K562 (cell line): ENCODE data around the gene PTCH1. TPM values are rescaled to one million over a fixed set of nuclear protein-coding genes. Genes with fewer than 3 reads are reported as not detected.
A peak's percentile ranks its signal among the peaks of the same experiment; 100 is the strongest.

Experiments used
- ATAC-seq: fragments of 200-7000 bp; cut with Tn5 transposase; 3 replicates; pipeline ENCODE4 v1.9.1; 2020; ENCODE audit warnings: moderate library complexity
- BruUV-seq: library from RNA; stranded (reverse); fragments of 400-500 nt; replicated peaks from 2 replicates; lab custom pipeline; 2021; lab: Mats Ljungman, UMichigan
- CTCF ChIA-PET: fragments of 300-600 bp; formaldehyde crosslinking; extraction: SDS; loops from one replicate; lab custom pipeline; 2021; ENCODE audit warnings: low intra/inter-chr PET ratio; lab: Yijun Ruan, JAX
- POLR2A ChIA-PET: fragments of 300-600, 350-650 bp; sonication (Branson Sonifier 250); formaldehyde crosslinking; extraction: SDS; loops from one replicate; lab custom pipeline; 2021; ENCODE audit warnings: antibody characterized with exemption, inconsistent platforms; lab: Yijun Ruan, JAX
- DNase-seq, 4 experiments: peaks; one replicate each; pipeline versions ENCODE4 v3.0.0 to v3.0.0-alpha.2; 2011 to 2018; ENCODE audit warnings: low spot score in 3 of 4, mixed read lengths in 3 of 4; ENCODE audit errors: extremely low read depth in 1 of 4
- FAIRE-seq: peaks from 2 replicates; lab custom pipeline; 2011; peaks lifted over from hg19 to GRCh38; lab: Jason Lieb, UNC
- H2AFZ ChIP-seq: 2 replicates; pipeline ENCODE4 v1.6.0; 2011; ENCODE audit warnings: low read depth, low read length, control low read depth, inconsistent platforms
- H3K27ac ChIP-seq: fragments of 200-600 bp; 3 replicates; pipeline ENCODE4 v1.8.0; 2011; ENCODE audit warnings: low read depth, mild to moderate bottlenecking, control low read depth, inconsistent platforms, low read length, moderate library complexity, mixed read lengths; ENCODE audit errors: extremely low read depth
- H3K27me3 ChIP-seq, 2 experiments: fragments of 300-600 bp in 1 of 2; 2 replicates in 1 of 2; 3 replicates in 1 of 2; pipeline versions ENCODE4 v1.6.0 to v1.8.0; 2011; ENCODE audit warnings: inconsistent platforms in 2 of 2, low read length in 2 of 2, mild to moderate bottlenecking in 1 of 2, mixed read lengths in 1 of 2, moderate library complexity in 1 of 2; ENCODE audit not compliant: control insufficient read depth in 2 of 2, insufficient read depth in 2 of 2
- H3K36me3 ChIP-seq: fragments of 300-600 bp; 3 replicates; pipeline ENCODE4 v1.8.0; 2011; ENCODE audit warnings: mild to moderate bottlenecking, low read length, inconsistent platforms; ENCODE audit not compliant: control insufficient read depth, insufficient read depth
- H3K4me1 ChIP-seq, 2 experiments: fragments of 200-600 bp in 1 of 2; replicated peaks in 1 of 2; 2 replicates in 1 of 2; 3 replicates in 1 of 2; pipeline versions ENCODE4 v1.5.1 to v1.8.0; 2011; ENCODE audit warnings: inconsistent platforms in 2 of 2, low read length in 2 of 2, mild to moderate bottlenecking in 1 of 2, mixed read lengths in 1 of 2, moderate library complexity in 1 of 2; ENCODE audit not compliant: control insufficient read depth in 2 of 2, insufficient read depth in 2 of 2
- H3K4me2 ChIP-seq: 2 replicates; pipeline ENCODE4 v1.6.1; 2011; ENCODE audit warnings: low read length, control low read depth, inconsistent platforms, mixed read lengths; ENCODE audit not compliant: insufficient read depth
- H3K4me3 ChIP-seq: fragments of 200-600 bp; sonication (generic), shearing (Covaris generic); 2 replicates; pipeline ENCODE4 v1.5.1; 2016; ENCODE audit warnings: control low read depth, inconsistent platforms
- H3K79me2 ChIP-seq: fragments of 200-600 bp; 3 replicates; pipeline ENCODE4 v1.8.0; 2011; ENCODE audit warnings: low read length, inconsistent platforms; ENCODE audit not compliant: control insufficient read depth, insufficient read depth
- H3K9ac ChIP-seq, 2 experiments: 2 replicates each; pipeline versions ENCODE4 v1.6.0 to v1.6.1; 2011; ENCODE audit warnings: low read depth in 2 of 2, low read length in 2 of 2, control low read depth in 1 of 2, inconsistent platforms in 1 of 2, mild to moderate bottlenecking in 1 of 2, mixed read lengths in 1 of 2; ENCODE audit not compliant: insufficient read depth in 1 of 2
- H3K9me1 ChIP-seq: one replicate; pipeline ENCODE4 v1.6.0; 2011; ENCODE audit warnings: inconsistent platforms, mild to moderate bottlenecking, low read length, moderate library complexity; ENCODE audit not compliant: control insufficient read depth, insufficient read depth
- H3K9me3 ChIP-seq: replicated peaks from 2 replicates; pipeline ENCODE4 v1.5.1; 2011; ENCODE audit warnings: low read depth, low read length, inconsistent platforms; ENCODE audit not compliant: control insufficient read depth, insufficient read depth
- H4K20me1 ChIP-seq: replicated peaks from 2 replicates; pipeline ENCODE4 v1.6.1; 2011; ENCODE audit warnings: low read length, inconsistent platforms, mixed read lengths; ENCODE audit not compliant: control insufficient read depth, insufficient read depth
- CSDE1 ChIP-seq, 2 experiments: fragments of 450-650 bp; IDR thresholded peaks; 2 replicates each; pipeline ENCODE4 v1.6.1; 2016; ENCODE audit warnings: mild to moderate bottlenecking in 1 of 2
- EP300 ChIP-seq: IDR thresholded peaks from 2 replicates; pipeline ENCODE4 v1.6.1; 2012; ENCODE audit warnings: low read length, improper control_type of control experiment
- ESRRA ChIP-seq: fragments of 450-650 bp; IDR thresholded peaks from 2 replicates; pipeline ENCODE4 v1.6.1; 2014; ENCODE audit warnings: low read depth, mild to moderate bottlenecking, moderate library complexity, borderline replicate concordance
- EWSR1 ChIP-seq: fragments of 450-650 bp; IDR thresholded peaks from 2 replicates; pipeline ENCODE4 v1.6.1; 2018; ENCODE audit warnings: borderline replicate concordance, mild to moderate bottlenecking, low read depth, moderate library complexity; ENCODE audit not compliant: partially characterized antibody
- FIP1L1 ChIP-seq: fragments of 200-400 bp; formaldehyde crosslinking; IDR thresholded peaks from 2 replicates; pipeline ENCODE4 v1.6.1; 2018; ENCODE audit warnings: mild to moderate bottlenecking, low read depth, low read length; ENCODE audit not compliant: poor library complexity, severe bottlenecking
- NFRKB ChIP-seq: fragments of 450-650 bp; IDR thresholded peaks from 2 replicates; pipeline ENCODE4 v1.6.1; 2016; ENCODE audit warnings: low read depth
- RAD51 ChIP-seq: fragments of 450-650 bp; IDR thresholded peaks from 2 replicates; pipeline ENCODE4 v1.7.1; 2016; ENCODE audit warnings: low read depth, mild to moderate bottlenecking, borderline replicate concordance
- SPI1 ChIP-seq: IDR thresholded peaks from 2 replicates; pipeline ENCODE4 v1.6.1; 2011; ENCODE audit warnings: low read depth, low read length, control low read depth, borderline replicate concordance
- U2AF2 ChIP-seq: fragments of 200-400 bp; formaldehyde crosslinking; optimal IDR thresholded peaks from 2 replicates; pipeline ENCODE3; 2017; ENCODE audit warnings: low read depth, mild to moderate bottlenecking, low read length
- ZNF699 ChIP-seq: fragments of 250-450 bp; sonication (Bioruptor Pico); IDR thresholded peaks from 2 replicates; pipeline ENCODE4 v1.8.0; 2021; ENCODE audit warnings: mild to moderate bottlenecking, moderate library complexity; ENCODE audit not compliant: insufficient replicate concordance
- WGBS: fragments of 100-300 bp; shearing (Covaris generic); methylation state at CpG from one replicate; pipeline ENCODE4 v1.1.6; 2016; ENCODE audit warnings: low coverage, mixed read lengths; ENCODE audit not compliant: insufficient coverage; ENCODE audit errors: missing lambda C conversion rate; 5-methylcytosine and 5-hydroxymethylcytosine counted together
- in situ Hi-C: fragments of 300-500 bp; cut with MboI; formaldehyde crosslinking; loops from 4 replicates; pipeline ENCODE4 v1.15.0; 2018; ENCODE audit warnings: inconsistent platforms, mixed read lengths
- intact Hi-C: fragments of 100-400 bp; cut with micrococcal nuclease; formaldehyde crosslinking; loops from 2 replicates; pipeline ENCODE4 v1.14.2; 2022
- polyA plus RNA-seq, 8 experiments: library from polyadenylated mRNA; depleted of rRNA in 4 of 8; stranded (reverse) in 5 of 8; unstranded in 3 of 8; fragments of >200 nt; fragmentation: Nextera tagmentation in 2 of 8; fragmentation: Illumina TruSeq in 1 of 8; extraction: Ambion mirVana in 2 of 8; extraction: Trizol in 1 of 8; gene quantifications; 2 replicates each; pipeline versions ENCODE4 v1.2.1 to v1.2.3, GENCODE V29; 2011 to 2014; ENCODE audit warnings: inconsistent platforms in 1 of 8, missing spikeins in 1 of 8
- total RNA-seq, 7 experiments: library from RNA; depleted of rRNA in 6 of 7; stranded (reverse); fragments of >200 nt in 6 of 7; fragmentation: Illumina TruSeq in 2 of 7; extraction: Trizol in 2 of 7; gene quantifications; 2 replicates each; pipeline versions ENCODE4 v1.2.1 to v1.2.3, GENCODE V29; 2011 to 2021; ENCODE audit warnings: low replicate concordance in 1 of 7
- TF ChIP-seq, protein P1 (sequence below): sonication (generic); formaldehyde crosslinking; IDR thresholded peaks from 2 replicates; pipeline ENCODE4 v1.8.0; 2022; ENCODE audit warnings: mild to moderate bottlenecking, low read depth, missing genetic modification reagents

Gene PTCH1
- total and polyA plus RNA-seq, 9 of the 15 experiments (the other 6 are each of a cell fraction or from before 2014, with no cell fraction given): 0.70 to 9.9 (median 3.8) TPM

DNA sequence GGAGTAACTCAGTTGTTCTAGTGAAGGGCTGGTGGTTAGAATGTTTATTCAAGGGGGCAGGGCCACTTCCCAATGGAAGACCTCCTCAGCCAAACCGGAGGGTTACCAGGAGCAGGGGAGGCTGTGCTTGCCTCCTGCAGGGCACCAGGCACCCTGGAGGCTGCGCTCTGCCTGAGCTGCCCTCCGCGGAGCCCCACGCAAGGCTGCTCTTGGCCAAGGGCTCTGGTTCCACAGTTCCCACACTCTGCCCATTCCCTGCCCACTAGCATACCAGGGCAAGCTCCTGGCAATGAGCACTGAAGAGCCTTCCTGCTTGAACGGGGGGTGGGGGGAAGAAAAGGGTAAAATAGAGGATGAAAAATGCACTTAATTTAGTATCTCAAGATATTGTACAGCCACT lies 35.5 kb upstream of the PTCH1 start (continued):
- TF ChIP-seq FIP1L1 (no peak), EWSR1 (no peak), CSDE1 (IDR thresholded peaks at IDR 0.05) (no peak), RAD51 (no peak), U2AF2 (no peak), EP300 (no peak), ZNF699 (CRISPR knock-in tag) (no peak), ESRRA (no peak)
- TF ChIP-seq, protein P1, sequence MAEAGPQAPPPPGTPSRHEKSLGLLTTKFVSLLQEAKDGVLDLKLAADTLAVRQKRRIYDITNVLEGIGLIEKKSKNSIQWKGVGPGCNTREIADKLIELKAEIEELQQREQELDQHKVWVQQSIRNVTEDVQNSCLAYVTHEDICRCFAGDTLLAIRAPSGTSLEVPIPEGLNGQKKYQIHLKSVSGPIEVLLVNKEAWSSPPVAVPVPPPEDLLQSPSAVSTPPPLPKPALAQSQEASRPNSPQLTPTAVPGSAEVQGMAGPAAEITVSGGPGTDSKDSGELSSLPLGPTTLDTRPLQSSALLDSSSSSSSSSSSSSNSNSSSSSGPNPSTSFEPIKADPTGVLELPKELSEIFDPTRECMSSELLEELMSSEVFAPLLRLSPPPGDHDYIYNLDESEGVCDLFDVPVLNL: no peak

DNA sequence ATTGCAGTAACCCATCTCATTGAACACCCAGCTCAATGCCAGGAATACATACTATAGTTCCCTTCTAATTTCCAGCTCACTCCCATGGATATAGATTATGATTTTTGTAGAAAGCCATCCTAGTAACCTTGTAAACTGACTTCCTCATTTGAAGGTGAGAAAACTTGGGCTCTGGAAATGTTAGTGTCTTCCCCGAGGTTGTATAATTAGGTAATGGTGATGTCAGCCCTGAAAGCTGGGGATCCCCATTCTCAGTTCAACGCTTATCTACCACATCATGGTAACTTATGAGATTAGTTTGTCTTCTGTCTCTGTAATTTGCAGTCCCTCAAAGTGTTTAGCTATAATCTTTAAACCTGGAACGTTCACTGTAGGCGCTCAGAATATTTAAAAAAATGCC lies 34.6 kb upstream of the PTCH1 start:
- Histone ChIP-seq H3K9ac (no peak overlapping the region), H2AFZ (no peak overlapping the region), H4K20me1 (no peaks in the 10 kb centered on the region), H3K9me3 (no peaks in the 10 kb centered on the region), H3K36me3 (no peaks in the 10 kb centered on the region), H3K27me3 (peaks cover 21 to 42% of the 10 kb centered on the region in 2 experiments), H3K4me1 (peaks cover 0 to 11% of the 10 kb centered on the region in 2 experiments; a peak in 2 of 5 replicates), H3K79me2 (no peaks in the 10 kb centered on the region), H3K27ac (no peak overlapping the region), H3K9me1 (no peaks in the 10 kb centered on the region), H3K4me3 (no peak overlapping the region), H3K4me2 (no peak overlapping the region)
- no TSS peak for BruUV-seq
- ChIA-PET POLR2A (interaction anchor here (0.6 kb wide), 1 partner anchor 522 kb away, joined by 3 read pairs; no protein-coding TSS in a partner anchor), CTCF (no interaction called here)
- 12% methylated on average over 4 of the region's 4 CpGs for WGBS
- intact Hi-C loops (no loop called here), in situ Hi-C loops (no loop called here)
- no peak for ATAC-seq
- DNase-seq: no peak
- TF ChIP-seq SPI1 (peak; percentile 71; the same call in 1 of the 2 replicates), NFRKB (no peak)
- FAIRE-seq: no peak
